Neural cell (in vitro differentiated cells): Measurements from ENCODE around the gene LIMS2. TPM values are rescaled to one million over a fixed set of nuclear protein-coding genes. Genes with fewer than 3 reads are reported as not detected.

Experiments
- H2AFZ ChIP-seq: fragments of 200-600, 300-800 bp; sonication (generic), shearing (Covaris generic); 2 replicates; pipeline ENCODE4 v1.6.0; 2014; ENCODE audit warnings: low read depth, mild to moderate bottlenecking, antibody characterized with exemption, low read length, moderate library complexity
- H3F3A ChIP-seq: fragments of 200-600 bp; shearing (Covaris generic); 2 replicates; pipeline ENCODE4 v1.6.1; 2016; ENCODE audit warnings: mild to moderate bottlenecking, moderate library complexity, mixed read lengths, antibody characterized with exemption, low read length; ENCODE audit not compliant: insufficient read depth, poor library complexity, severe bottlenecking
- H3K27ac ChIP-seq: fragments of 200-600, 300-800 bp; sonication (generic), shearing (Covaris generic); 2 replicates; pipeline ENCODE4 v1.5.1; 2014; ENCODE audit warnings: mild to moderate bottlenecking, low read length, moderate library complexity
- H3K27me3 ChIP-seq: fragments of 300-800, 200-600 bp; sonication (generic), shearing (Covaris generic); 2 replicates; pipeline ENCODE4 v1.6.0; 2014; ENCODE audit warnings: mild to moderate bottlenecking, low read depth, low read length, moderate library complexity; ENCODE audit not compliant: insufficient read depth
- H3K36me3 ChIP-seq: fragments of 300-800, 200-600 bp; sonication (generic), shearing (Covaris generic); 2 replicates; pipeline ENCODE4 v1.5.1; 2014; ENCODE audit warnings: mild to moderate bottlenecking, antibody characterized with exemption, low read length, moderate library complexity; ENCODE audit not compliant: insufficient read depth
- H3K4me2 ChIP-seq: fragments of 300-800, 200-600 bp; sonication (generic), shearing (Covaris generic); 2 replicates; pipeline ENCODE4 v1.6.0; 2014; ENCODE audit warnings: mild to moderate bottlenecking, low read length
- H3K4me3 ChIP-seq: fragments of 300-800, 200-600 bp; sonication (generic), shearing (Covaris generic); 2 replicates; pipeline ENCODE4 v1.5.1; 2014; ENCODE audit warnings: mild to moderate bottlenecking, low read length, moderate library complexity
- H3K79me2 ChIP-seq: fragments of 200-600 bp; shearing (Covaris generic); replicated peaks from 2 replicates; pipeline ENCODE4 v1.6.0; 2014; ENCODE audit warnings: mild to moderate bottlenecking, low read length, moderate library complexity; ENCODE audit not compliant: insufficient read depth
- H3K9ac ChIP-seq: fragments of 300-800, 200-600 bp; sonication (generic), shearing (Covaris generic); 2 replicates; pipeline ENCODE4 v1.6.1; 2016; ENCODE audit warnings: mild to moderate bottlenecking, low read length, mixed read lengths
- H3K9me2 ChIP-seq: fragments of 200-600 bp; shearing (Covaris generic); 2 replicates; pipeline ENCODE4 v1.6.1; 2016; ENCODE audit warnings: mild to moderate bottlenecking, low read length, mixed read lengths; ENCODE audit not compliant: insufficient read depth
- H3K9me3 ChIP-seq: fragments of 200-600, 300-800 bp; sonication (generic), shearing (Covaris generic); 2 replicates; pipeline ENCODE4 v1.6.1; 2016; ENCODE audit warnings: mild to moderate bottlenecking, mixed run types, low read length, moderate library complexity, mixed read lengths
- H4K20me1 ChIP-seq: fragments of 200-600 bp; shearing (Covaris generic); 2 replicates; pipeline ENCODE4 v1.6.1; 2016; ENCODE audit warnings: mild to moderate bottlenecking, mixed run types; ENCODE audit not compliant: insufficient read depth
- CTCF ChIP-seq: fragments of 450-650 bp; IDR thresholded peaks from 2 replicates; pipeline ENCODE4 v1.5.1; 2014; ENCODE audit warnings: antibody characterized with exemption, mild to moderate bottlenecking, moderate library complexity; ENCODE audit not compliant: poor library complexity, severe bottlenecking
- EP300 ChIP-seq: fragments of 450-650 bp; conservative IDR thresholded peaks from 2 replicates; pipeline ENCODE4 v1.6.1; 2014; ENCODE audit warnings: antibody characterized with exemption, mild to moderate bottlenecking, moderate library complexity; ENCODE audit not compliant: poor library complexity, severe bottlenecking
- EZH2 ChIP-seq: fragments of 200-600, 300-800 bp; shearing (Covaris generic), sonication (generic); IDR thresholded peaks from 2 replicates; pipeline ENCODE4 v1.6.1; 2014; ENCODE audit warnings: antibody characterized with exemption, low read length, borderline replicate concordance, mild to moderate bottlenecking; ENCODE audit not compliant: insufficient read depth, poor library complexity, severe bottlenecking
- MXI1 ChIP-seq: fragments of 450-650 bp; conservative IDR thresholded peaks from 2 replicates; pipeline ENCODE4 v1.6.1; 2014; ENCODE audit warnings: antibody characterized with exemption, mild to moderate bottlenecking; ENCODE audit not compliant: poor library complexity, severe bottlenecking
- POLR2AphosphoS5 ChIP-seq: IDR thresholded peaks from 2 replicates; pipeline ENCODE4 v1.6.1; 2012
- RAD21 ChIP-seq: fragments of 450-650 bp; conservative IDR thresholded peaks from 2 replicates; pipeline ENCODE4 v1.6.1; 2014; ENCODE audit warnings: antibody characterized with exemption, mild to moderate bottlenecking, moderate library complexity
- REST ChIP-seq: IDR thresholded peaks from 2 replicates; pipeline ENCODE4 v1.6.1; 2012; ENCODE audit warnings: borderline replicate concordance
- SMC3 ChIP-seq: fragments of 450-650 bp; conservative IDR thresholded peaks from 2 replicates; pipeline ENCODE4 v1.6.1; 2014; ENCODE audit warnings: antibody characterized with exemption, mild to moderate bottlenecking, moderate library complexity; ENCODE audit not compliant: poor library complexity
- TAF1 ChIP-seq: IDR thresholded peaks from 2 replicates; pipeline ENCODE4 v1.6.1; 2012; ENCODE audit warnings: low read depth
- polyA plus RNA-seq: library from polyadenylated mRNA; depleted of rRNA; stranded (reverse); fragments of >200 nt; gene quantifications from 2 replicates; pipeline ENCODE4 v1.2.3, GENCODE V29; 2014

LIMS2 gene
- polyA plus RNA-seq, 1 donor from 2014 or later, result not detected

- no peaks in the 10 kb centered on the region for H3K9me3 ChIP-seq
- no peak overlapping the region for H3K4me3 ChIP-seq
- H4K20me1 ChIP-seq, result no peaks in the 10 kb centered on the region
- H3K27ac ChIP-seq, result no peak overlapping the region
- H3K79me2 ChIP-seq, result no peaks in the 10 kb centered on the region
- H3K9ac ChIP-seq, result no peak overlapping the region
- H3K4me2 ChIP-seq, result no peak overlapping the region
- no peaks in the 10 kb centered on the region for H3K27me3 ChIP-seq
- H2AFZ ChIP-seq, result no peak overlapping the region
- TF ChIP-seq EP300 (no peak), MXI1 (no peak), POLR2AphosphoS5 (no peak), TAF1 (no peak), RAD21 (no peak), EZH2 (no peak), REST (no peak), CTCF (no peak), SMC3 (no peak)
- H3K9me2 ChIP-seq, result no peaks in the 10 kb centered on the region
- H3F3A ChIP-seq, result no peaks in the 10 kb centered on the region
- H3K36me3 ChIP-seq, result peaks cover 6% of the 10 kb centered on the region
These were observed 44.2 kb upstream of the LIMS2 start for GRCh38 chr2:127719301-127720218.

GRCh38 chr2:127718271-127718670, 42.9 kb upstream of the LIMS2 start:
- H3K4me2 ChIP-seq, result no peak overlapping the region
- H3K9me2 ChIP-seq, result no peaks in the 10 kb centered on the region
- no peaks in the 10 kb centered on the region for H3K9me3 ChIP-seq
- H3K79me2 ChIP-seq, result no peaks in the 10 kb centered on the region
- H4K20me1 ChIP-seq, result no peaks in the 10 kb centered on the region
- H3K9ac ChIP-seq, result no peak overlapping the region
- no peak overlapping the region for H3K4me3 ChIP-seq
- TF ChIP-seq POLR2AphosphoS5 (no peak), REST (no peak), EZH2 (no peak), RAD21 (no peak), TAF1 (no peak), CTCF (no peak), SMC3 (no peak), EP300 (no peak), MXI1 (no peak)
- H3K27me3 ChIP-seq, result no peaks in the 10 kb centered on the region
- no peak overlapping the region for H2AFZ ChIP-seq
- H3F3A ChIP-seq, result no peaks in the 10 kb centered on the region
- H3K27ac ChIP-seq, result no peak overlapping the region
- H3K36me3 ChIP-seq, result peaks cover 6% of the 10 kb centered on the region
